ENCODE results near the gene RAB1A.

Gene RAB1A

GRCh38 chr2:65043001-65043400 lies 86.9 kb downstream of the RAB1A start:
- no peak overlapping the region for H3K27ac ChIP-seq
- no peak for DNase-seq (ENCODE audit: low read depth, low spot score)

- peak; percentile 43 for DNase-seq (ENCODE audit: low read depth, low spot score)
- H3K27ac ChIP-seq, result no peak overlapping the region
Observed at GRCh38 chr2:65040400-65041261, 89.3 kb downstream of the RAB1A start.

DNA sequence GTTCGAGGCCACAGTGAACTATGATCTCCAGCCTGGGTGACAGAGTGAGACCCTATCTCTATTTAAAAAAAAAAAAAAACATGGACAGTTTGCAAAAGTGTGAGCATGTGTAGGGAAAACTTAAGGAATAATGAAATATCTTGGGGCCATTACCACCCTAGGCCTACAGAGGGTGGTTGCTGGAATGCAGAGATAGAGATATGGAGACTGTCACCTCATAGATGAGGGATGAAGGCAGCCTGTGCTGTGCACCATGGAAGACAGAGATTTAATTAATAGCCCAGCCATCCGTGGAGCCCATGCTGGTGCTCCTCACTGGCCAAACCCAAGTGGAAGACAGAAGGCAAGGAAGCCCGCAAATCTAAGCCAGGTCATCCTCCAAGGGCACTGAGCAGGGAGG lies 90.3 kb downstream of the RAB1A start:
- DNase-seq (ENCODE audit: low read depth, low spot score), result no peak

DNA sequence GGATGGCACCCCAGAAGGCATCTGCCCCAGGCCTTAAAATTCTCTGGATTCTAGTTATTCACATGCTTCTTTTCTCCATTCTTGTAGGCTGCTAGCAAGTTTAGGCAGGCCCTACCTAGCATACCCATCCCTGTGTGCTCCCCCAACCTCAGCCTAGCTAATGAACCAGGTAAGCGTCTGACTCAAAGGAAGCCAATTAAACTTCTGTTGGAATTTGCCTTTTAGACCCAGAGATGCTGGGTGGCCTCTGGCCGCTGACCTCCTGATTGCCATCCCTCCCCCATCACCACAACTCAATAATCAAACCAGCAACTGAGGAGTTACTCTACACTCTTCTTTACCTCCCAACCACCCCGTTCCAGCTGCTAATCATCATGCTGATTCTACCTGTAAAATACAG lies 92.7 kb downstream of the RAB1A start:
- DNase-seq (ENCODE audit: low read depth, low spot score), result no peak
- no peak overlapping the region for H3K27ac ChIP-seq

More for the DNA sequence above, 90.3 kb downstream of the RAB1A start:
- no peak overlapping the region for H3K27ac ChIP-seq

Measured in epithelial cell of prostate (primary cell).